H4 (cell line): Measurements from ENCODE around the gene PPP6R1. TPM values are rescaled to one million over a fixed set of nuclear protein-coding genes. Genes with fewer than 3 reads are reported as not detected.
A peak's percentile ranks its signal among the peaks of the same experiment; 100 is the strongest.
"Not testable (repeated sequence)": the region's sequence is repeated elsewhere in the genome, so short reads cannot be mapped to it uniquely, and the experiment has no call there.

ENCODE experiments used
- DNase-seq: peaks from one replicate; pipeline ENCODE4 v3.0.0-alpha.2; 2015; ENCODE audit warnings: low spot score
- total RNA-seq: library from RNA; depleted of rRNA; stranded (reverse); fragments of >200 nt; shearing (Covaris generic); gene quantifications from 2 replicates; pipeline ENCODE4 v1.2.3, GENCODE V29; 2014

Gene PPP6R1
- total RNA-seq, 1 experiment from 2014 or later: 29.7 TPM

DNA sequence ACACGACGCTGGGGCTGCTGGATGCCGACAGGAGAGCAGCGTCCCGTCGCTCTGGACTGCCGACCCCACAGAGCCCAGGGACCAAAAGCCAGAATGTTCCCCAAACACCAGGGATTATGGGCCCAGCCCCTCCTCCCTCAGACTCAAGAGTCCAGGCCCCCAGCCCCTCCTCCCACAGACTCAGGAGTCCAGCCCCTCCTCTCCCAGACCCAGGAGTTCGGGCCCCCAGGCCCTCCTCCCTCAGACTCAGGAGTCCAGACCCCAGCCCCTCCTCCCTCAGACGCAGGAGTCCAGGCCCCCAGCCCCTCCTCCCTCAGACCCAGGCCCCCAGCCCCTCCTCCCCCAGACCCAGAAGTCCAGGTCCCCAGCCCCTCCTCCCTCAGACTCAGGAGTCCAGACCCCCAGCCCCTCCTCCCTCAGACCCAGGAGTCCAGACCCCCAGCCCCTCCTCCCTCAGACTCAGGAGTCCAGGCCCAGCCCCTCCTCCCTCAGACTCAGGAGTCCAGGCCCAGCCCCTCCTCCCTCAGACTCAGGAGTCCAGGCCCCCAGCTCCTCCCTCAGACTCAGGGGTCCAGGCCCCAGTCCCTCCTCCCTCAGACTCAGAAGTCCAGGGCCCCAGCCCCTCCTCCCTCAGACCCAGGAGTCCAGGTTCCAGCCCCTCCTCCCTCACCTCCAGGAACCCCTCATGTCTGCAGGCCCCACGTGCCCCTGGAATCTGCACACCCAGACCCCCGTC is 34.0 kb downstream of the PPP6R1 start:
- DNase-seq: not testable (repeated sequence)

DNA sequence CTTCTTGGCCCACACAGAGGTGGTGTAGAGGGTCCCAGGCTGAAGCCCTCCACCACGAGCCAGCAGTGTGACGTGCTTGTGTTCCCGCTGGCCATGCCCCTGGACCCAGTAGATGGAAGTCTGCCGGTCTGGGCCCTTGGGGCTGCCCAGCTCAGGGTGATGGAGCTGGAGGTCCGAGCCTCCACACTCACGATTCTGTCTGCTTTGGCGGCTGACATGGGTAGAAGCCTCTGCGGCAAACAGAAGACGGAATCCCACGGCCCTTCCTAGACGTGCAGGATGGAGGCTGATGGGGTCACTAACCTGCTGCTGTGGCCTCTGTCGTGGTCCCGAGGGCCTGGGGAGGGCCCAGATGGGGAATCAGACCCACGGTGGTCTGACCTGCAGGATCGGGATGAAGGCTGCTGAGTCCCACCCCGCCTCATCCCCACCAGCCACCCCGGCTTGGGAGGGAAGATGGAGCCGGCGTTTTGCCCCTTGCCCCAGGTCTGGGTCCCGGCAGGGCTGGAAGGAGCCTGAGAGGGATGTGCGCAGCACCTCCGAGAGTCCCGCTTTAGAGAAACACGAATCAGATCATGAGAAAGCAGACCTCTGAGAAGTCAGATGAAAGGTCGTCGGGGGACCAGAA is 34.7 kb downstream of the PPP6R1 start:
- DNase-seq: no peak

DNA sequence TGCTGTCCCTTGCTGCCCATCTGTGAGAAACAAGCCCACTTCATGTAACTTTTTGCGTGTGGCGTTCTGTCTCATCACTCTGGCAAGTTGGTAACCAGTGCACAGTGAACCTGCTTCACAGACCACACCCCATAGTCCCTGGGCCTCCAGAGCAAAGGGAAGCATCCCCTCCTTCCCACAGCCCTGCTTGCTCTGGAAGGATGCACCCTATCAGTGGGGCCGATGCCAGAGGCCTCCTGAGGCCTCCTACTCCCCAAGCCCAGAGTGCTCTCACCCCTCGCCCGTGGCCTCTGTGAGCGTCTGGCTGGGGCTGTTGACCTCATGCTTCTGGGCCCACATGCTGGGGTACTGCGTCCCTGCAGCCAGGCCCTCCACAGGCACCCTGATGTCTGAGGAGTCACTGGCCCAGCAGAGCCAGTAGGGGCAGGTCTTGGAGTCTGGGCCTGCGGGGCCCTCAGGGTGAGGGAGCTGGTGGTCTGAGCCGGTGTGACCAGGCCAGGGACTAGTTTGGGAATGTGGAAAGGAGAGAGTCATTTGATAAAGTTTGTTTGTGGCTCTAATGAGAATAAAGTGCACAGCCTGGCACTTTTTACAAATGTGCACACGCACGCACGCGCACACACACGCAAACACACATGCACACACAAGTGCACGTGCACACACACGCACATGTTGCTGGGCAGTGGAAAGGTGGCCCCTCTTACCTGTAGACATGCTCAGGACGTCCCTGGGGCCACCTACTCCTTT is 35.4 kb downstream of the PPP6R1 start:
- no peak for DNase-seq

DNA sequence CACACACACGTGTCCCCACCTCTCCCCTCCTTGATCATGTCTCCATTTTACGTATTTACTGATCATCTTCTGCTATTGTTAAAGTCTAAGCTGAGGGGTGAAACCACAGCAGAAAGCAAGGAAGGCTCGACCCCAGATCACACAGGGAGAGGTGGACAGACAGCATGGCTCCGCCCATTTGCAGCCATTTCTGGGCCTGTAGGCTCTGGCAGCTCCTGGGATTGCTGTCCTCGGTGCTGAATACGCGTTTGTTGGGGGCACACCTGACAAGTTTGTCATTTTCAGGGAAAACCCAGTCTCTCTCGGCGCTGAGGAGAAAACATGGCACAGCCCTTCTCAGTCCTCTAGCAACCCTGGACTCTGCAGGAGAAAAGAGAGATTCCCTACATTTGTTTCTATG is 38.3 kb downstream of the PPP6R1 start:
- no peak for DNase-seq

DNA sequence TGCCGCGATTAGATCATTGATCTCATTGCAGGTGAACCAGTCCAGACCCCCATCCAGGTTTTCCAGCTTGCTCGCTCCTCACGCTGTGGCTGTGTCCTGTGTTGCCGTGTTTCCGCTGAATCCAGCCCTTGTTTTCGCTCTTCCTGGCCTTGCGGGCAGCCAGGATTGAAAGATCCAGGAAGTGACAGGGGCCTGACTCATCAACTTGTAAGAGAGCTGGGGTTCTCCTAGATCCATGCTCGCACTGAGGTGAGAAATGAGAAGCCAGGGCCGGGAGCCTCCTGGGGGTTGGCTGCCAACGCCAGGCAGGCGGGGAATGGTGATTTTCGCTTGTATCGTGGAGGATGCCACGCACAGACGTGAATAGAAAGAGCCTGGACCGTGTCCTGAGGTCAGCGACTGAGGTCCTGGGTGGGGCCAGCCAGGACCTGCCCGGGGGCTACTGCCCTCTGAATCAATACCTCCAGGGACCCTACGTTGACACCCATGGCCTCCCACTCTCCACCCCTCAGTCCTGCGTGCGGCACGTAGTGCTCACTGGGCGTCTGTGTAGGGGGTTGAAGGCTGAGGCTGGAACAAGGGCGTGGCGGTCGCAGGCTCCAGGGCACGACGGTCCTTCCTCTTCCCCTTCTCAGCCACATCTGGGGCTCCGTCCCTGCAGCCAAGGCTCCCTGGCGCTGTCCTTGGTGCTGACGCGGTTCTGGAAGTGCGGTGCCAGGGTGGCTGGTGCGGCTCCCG is 42.2 kb downstream of the PPP6R1 start:
- peak; percentile 100 for DNase-seq

DNA sequence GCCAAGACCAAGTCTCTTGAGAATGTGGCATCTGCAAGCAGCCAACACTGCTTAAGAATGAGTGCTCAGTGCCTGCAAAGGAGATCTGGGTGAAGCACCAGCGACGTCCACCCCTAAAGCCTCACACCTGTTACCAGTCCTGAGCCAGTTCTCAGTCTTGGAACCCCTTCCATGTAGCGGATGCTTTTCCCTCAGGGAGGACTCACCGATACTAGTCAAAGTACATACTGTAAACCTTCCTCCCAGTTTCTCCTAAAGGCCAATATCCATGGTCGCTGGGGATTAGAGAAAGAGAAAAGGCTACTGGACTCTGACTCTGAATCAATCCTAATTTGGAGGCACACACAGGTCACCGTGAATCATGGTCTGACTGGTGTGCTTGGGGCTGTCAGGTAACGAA is 45.3 kb downstream of the PPP6R1 start:
- DNase-seq: no peak

DNA sequence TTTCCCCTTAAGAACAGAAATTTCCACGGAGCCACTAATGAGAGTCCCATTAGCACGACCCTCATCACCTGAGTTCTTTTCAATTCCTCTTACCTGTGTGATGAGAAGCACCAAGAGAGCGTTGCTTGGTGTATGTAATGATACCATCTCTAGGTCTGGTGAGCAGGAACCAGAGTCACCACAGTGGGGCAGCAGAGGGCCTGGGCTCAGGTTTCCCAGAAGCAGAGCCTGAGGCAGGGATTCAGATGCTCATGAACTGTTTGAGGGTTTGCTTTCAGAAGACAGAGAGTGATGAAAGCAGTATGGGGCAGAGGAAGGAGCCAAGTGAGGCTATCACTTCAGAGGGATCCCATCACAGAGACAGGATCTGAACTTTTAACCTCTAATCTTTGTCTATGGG is 46.4 kb downstream of the PPP6R1 start:
- peak; percentile 57 for DNase-seq

DNA sequence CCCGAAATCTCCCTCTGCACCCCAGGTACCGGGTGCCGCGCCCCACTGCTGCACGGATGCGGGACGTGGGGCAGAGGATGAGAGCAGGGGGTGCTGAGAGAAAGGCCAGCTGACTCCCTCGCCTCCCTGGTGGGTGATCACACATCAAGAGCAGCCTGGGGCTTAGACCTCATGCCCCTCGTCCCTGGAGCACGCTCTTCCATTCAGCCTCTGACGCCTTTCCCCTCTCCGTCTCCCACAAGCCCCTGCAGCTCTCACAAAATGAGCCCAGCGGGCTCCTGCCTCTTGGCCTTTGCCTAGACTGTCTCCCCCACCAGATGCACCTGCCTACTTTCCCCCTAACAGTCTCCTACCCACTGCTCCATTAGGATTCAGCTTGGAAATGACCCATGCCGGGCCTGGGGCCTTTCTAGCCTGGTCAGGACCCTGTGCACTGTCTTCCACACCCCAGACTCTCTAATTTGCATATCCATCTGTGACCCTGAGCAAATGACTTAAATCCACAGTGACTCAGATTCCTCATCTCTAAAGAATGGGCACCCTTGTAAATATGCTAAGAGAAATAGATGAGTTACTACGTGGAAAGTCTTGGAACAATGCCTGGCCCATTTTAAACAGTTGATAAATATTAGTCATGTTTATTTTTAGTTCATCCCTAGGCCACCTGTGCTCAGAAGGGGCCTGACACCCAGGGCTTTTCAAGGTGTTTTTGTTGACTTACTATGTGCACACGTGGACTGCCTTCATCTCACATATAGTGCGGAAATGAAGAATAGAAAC is 48.9 kb downstream of the PPP6R1 start:
- peak; percentile 79 for DNase-seq

DNA sequence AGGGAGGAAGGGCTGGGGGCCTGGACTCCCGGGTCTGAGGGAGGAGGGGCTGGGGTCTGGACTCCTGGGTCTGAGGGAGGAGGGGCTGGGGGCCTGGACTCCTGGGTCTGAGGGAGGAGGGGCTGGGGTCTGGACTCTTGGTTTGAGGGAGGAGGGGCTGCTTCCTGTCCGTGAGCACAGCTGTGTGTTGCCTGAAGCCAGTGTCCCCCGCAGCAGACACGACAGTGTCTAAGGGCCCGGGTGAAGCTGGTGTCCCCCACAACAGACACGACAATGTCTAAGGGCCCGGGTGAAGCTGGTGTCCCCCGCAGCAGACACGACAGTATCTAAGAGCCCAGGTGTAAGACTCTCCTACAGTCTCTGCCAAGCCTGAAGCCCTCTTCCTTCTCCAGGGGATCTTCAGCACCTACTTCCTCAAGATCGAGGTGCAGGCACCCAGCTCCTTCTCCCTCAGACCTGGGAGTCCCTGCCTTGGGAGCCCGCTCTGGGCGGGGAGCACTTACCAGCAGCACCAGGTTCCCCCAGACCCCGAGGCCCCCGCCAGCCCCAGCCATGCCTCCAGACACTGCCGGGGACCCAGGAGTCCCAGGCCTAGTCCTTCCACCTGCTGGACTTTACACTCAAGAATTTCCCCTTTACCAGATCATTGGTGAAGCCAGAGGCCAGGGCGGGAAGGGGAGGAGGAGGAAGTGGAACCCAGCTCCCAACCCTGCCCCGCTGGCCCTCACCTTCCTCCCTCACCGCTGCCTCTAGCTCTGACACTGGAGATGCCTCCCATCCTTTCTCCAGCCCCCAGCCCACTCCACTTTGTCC is 49.7 kb downstream of the PPP6R1 start, which contains the start of gene PTPRH:
TSS of gene PTPRH (minus strand) at position 622 of the 813 bp plus-strand sequence. CDS start at position 554, 68 bp downstream.
- no peak for DNase-seq

DNA sequence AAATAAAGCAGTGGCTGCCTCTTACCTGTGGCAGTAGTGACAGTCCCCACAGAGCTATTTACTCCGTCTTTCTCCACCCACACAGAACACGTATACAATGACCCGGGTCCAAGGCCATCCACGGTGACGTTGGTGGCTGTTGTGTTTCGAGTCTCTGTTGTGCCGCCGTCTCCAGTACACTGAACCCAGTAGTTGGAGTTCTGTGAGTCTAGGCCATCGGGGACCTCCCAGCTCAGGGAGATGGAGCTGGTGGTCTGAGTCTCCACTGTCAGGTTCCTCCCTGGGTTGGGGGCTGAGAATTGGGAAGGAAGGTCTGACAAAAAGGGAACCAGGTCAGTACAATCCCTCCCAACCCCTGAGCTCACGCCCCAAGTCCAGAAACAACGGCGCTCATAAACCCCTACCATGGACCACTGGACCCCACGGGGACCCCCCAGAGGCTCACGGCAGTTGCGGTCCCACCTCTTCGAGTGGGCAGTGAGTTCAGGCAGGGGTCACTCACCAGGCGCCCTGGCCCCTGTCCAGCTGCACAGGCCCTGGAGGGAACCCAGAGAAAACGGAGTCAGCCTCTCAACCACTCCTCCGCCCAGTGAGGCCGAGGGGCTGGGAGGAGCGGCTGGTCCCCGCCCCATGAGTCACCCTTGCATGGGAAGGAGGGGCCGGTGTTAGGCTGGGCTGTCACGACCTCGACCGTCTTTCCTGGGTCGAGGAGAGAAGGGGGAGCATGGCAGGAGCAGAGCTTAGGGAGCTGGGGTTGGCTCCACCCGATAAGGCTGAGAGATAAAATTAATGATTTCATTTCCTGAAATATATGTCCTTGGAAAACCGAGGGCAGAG is 51.9 kb downstream of the PPP6R1 start:
- DNase-seq: peak; percentile 94

DNA sequence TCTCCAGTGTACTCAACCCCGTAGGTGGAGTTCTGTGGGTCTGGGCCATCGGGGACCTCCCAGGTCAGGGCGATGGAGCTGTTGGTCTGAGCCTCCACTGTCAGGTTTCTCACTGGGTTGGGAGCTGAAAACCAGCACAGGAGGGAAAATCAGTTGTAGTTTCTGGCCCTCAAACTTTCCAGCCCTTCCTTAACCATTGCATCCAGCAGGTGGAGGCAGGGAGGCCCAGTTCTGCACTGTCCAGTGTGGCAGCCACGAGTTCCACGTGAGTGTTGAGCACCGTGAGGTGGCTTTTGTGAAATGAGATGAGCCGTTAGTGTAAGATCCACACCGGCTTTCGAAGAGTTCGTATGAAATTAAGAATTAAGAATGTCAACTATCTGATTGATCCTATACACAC is 56.6 kb downstream of the PPP6R1 start:
- DNase-seq: not testable (repeated sequence)

DNA sequence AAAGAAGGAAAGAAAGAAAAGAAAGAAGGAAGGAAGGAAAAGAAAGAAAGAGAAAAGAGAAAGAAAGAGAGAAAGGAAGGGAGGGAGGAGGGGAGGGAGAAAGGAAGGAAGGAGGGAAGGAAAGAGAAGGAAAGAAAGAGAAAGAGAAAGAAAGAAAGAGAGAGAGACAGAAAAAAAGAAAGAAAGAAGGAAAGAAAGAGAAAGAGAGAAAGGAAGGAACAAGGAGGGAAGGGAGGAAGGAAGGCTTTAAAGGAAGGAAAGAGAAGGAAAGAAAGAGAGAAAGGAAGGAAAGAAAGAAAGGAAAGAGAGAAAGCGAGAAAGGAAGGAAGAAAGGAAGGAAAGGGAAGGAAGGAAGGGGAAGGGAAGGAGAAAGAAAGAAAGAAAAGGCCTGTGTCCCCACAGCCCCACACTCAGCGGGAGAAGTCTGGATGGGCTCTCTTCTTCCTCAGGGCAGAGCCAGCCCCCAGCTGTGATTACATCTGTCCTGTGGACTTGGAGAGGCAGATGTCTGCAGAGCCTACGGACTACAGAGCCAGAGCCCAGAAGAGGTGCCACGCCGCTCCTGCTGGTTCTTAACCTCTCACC is 59.1 kb downstream of the PPP6R1 start:
- DNase-seq: no peak

DNA sequence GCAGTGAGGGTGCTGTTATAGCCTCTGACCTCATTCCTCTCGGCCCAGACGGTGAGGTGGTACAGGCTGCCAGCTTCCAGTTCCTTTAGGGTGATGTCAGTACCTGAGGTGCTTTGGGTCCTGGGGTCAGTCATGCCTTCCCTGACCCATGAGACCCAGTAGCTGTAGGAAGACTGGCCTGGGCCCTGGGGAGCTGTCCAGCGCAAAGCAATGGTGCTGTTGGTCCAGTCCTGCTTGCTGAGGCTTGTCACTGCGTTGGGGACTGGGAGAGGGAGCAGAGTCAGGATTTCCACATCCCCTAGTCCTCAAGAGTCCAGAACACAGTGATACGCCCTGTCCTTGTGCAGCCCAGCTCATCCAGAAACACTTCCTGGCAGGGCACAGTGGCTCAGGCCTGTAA is 60.2 kb downstream of the PPP6R1 start:
- DNase-seq: no peak

DNA sequence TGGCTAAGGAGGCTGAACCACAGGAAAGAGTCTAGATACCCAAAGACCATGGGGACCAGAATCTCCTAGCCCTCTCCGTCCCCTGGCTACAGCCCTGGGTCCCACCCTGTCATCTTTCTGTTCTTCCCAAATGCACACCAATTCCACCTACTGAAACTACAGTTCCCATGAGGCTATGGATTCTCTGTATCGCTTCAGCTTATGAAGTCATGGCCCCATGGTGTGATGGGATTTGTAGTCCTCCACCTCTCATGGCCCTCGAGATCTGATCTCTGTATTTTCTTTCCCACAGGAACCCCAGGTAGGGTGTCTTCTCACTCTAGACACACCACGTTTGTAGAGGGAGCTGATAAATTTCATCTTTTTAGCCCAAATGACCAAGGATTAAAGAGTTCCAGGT is 61.3 kb downstream of the PPP6R1 start:
- no peak for DNase-seq

DNA sequence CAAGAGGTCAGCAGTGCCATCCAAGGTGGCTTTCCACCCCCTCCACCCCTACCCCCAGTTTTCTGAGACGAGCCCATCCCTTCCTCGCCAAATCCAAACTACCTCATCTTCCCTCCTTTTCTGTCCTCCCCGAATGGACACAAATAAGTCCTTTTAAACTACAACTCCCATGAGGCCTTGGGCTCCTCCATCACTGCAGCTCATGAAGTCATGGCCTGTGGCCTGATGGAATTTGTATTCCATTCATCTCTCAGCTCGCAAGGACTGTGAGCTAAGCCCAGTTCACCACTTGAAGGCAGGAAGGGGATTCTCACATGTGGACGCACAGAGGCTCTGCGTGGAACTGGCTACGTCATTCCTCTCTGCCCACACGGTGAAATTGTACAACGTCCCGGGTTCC is 62.0 kb downstream of the PPP6R1 start:
- DNase-seq: no peak

DNA sequence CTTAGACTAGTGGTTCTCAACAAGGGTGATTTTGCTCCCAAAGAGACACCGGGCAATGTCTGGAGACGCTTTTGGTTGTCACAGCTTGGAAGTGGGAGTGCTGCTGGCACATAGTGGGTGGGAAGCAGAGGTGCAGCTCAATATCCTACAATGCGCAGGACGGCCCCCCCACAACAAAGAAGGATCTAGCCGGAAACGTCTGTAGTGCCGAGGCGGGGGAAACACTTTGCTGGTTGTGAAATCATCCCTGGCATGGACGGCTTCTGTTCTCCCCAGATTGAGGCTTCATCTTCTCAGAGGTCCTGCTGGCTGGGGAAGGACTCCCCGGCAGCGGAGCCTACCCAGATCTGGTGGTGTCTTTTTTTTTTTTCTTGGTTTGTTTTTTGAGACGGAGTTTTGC is 65.3 kb downstream of the PPP6R1 start:
- DNase-seq: no peak

DNA sequence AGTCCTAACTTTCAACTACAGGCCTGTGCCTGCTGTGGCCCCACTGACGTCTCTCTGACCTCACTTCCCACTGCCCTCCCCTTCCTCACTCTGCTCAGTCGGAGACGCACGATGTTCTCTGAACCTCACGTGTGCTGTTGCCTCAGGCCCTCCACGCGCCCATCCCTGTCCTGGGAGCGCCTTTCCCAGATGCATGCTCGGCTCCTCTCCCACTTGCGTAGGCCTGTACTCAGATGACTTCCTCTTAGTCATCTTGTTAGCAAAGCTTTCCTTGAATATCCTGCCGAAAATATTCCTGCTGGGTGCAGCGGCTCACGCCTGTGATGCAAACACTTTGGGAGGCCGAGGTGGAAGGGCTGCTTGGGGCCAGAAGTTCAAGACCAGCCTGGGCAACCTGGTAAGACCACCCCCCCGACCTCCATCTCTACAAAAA is 69.4 kb downstream of the PPP6R1 start:
- peak; percentile 98 for DNase-seq

DNA sequence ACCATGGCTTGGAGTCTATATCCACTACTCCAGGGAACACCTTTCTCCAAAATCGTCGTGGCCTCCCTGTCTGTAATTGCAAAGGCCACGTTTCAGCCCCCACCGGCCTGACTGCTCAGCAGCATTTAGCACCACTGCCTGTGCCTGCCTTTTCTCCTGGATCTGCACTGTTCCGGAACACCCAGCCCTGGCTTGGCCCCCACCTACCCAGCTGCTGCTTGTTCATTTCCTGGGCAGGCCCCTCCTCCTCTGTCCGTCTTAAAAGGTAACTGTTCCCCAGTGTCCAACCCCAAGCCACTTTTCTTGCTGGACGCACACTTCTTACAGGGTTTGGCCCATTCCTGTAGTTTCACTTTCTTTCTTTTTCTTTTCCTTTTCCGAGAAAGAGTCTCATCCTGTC is 70.2 kb downstream of the PPP6R1 start:
- DNase-seq: no peak

DNA sequence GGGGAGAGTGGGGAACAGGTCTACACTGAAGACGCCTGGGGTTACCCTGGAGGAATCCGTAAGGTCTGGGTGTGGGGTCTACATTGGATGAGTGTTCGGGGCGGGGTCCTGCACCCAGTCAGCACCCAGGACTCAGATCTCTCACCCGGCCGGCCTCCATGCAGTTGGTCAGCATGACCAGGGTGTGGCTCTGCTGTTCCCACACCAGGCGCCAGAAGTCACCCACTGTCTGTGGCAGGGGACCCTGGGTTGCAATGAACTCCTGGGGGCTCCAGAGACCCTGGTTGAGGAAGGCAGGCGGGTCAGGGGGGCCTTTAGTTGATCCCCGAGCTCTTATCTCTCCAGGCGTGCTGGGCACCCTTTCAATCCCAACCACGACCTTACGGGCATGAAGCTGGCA is 72.7 kb downstream of the PPP6R1 start:
- no peak for DNase-seq
